Measurements from ENCODE around the gene FAXDC2.
"Not testable (repeated sequence)": the region's sequence is repeated elsewhere in the genome, so short reads cannot be mapped to it uniquely, and the experiment has no call there.

Gene FAXDC2

GRCh38 chr5:154836225-154836624, 14.2 kb downstream of the FAXDC2 start:
- DNase-seq (ENCODE audit: insufficient read length, low spot score) (no peak), FAIRE-seq (no peak)
- TF ChIP-seq PAX5 (IDR thresholded peaks at IDR 0.05; ENCODE audit: insufficient read depth, low read length, severe bottlenecking) (no peak), POLR2AphosphoS5 (IDR thresholded peaks at IDR 0.05; ENCODE audit: low read depth, low read length) (no peak), POLR2A (IDR thresholded peaks at IDR 0.05; ENCODE audit: low read depth, low read length) (no peak), POU2F2 (IDR thresholded peaks at IDR 0.05; ENCODE audit: low read depth, low read length) (no peak), TAF1 (IDR thresholded peaks at IDR 0.05; ENCODE audit: low read depth, low read length) (no peak), SPI1 (IDR thresholded peaks at IDR 0.05; ENCODE audit: low read depth, low read length) (no peak)

DNA sequence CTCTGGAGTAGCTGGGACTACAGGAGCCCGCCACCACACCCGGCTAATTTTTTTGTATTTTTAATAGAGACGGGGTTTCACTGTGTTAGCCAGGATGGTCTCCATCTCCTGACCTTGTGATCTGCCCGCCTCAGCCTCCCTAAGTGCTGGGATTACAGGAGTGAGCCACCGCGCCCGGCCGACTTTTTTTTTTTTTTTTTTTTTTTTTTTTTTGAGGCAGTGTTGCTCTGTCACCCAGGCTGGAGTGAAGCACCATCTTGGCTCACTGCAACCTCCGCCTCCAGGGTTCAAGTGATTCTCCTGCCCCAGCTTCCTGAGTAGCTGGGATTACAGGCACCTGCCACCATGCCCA, 14.7 kb downstream of the FAXDC2 start:
- not testable (repeated sequence) for DNase-seq (ENCODE audit: insufficient read length, low spot score); FAIRE-seq

GRCh38 chr5:154834053-154834452, 16.4 kb downstream of the FAXDC2 start:
- no peak for FAIRE-seq
- TF ChIP-seq POLR2AphosphoS5 (IDR thresholded peaks at IDR 0.05; ENCODE audit: low read depth, low read length) = no peak
- no peak for TF ChIP-seq PAX5 (IDR thresholded peaks at IDR 0.05; ENCODE audit: insufficient read depth, low read length, severe bottlenecking)
- no peak for TF ChIP-seq POLR2A (IDR thresholded peaks at IDR 0.05; ENCODE audit: low read depth, low read length)
- TF ChIP-seq TAF1 (IDR thresholded peaks at IDR 0.05; ENCODE audit: low read depth, low read length) = no peak
- no peak for DNase-seq (ENCODE audit: insufficient read length, low spot score)

DNA sequence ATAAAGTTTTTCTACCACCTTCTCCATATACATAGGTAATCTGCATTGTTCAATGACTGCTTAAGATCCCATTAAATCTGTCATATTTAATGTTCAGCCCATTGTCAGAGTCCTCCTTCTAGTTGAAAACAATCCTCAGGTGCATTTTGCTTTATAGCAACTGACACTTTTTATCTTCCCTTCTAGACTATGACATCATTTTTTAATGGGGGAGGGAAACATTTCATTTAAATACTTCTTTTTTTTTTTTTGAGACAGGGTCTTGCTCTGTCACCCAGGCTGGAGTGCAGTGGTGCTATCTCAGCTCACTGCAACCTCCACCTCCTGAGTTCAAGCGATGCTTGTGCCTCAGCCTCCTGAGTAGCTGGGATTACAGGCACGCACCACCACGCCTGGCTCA, 17.6 kb downstream of the FAXDC2 start:
- DNase-seq (ENCODE audit: insufficient read length, low spot score); FAIRE-seq: not testable (repeated sequence)

DNA sequence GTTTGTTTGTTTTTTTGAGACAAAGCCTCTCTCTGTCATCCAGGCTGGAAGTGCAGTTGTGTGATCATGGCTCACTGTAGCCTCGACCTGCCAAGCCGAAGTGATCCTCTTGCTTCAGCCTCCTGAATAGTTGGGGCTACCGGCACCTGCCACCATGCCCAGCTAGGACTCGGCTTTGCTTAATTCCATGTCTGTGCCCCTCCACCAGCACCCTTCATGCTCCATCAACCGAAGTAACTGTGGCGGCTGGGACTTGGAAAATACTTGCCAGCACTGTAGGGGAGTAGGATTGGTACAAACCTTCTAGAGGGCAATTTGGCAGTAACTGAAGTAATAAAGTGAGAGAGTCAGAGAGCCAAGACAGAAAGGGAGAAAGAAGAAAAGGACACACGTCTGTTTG, 19.0 kb downstream of the FAXDC2 start:
- DNase-seq (ENCODE audit: insufficient read length, low spot score) (no peak), FAIRE-seq (no peak)
- TF ChIP-seq SPI1 (IDR thresholded peaks at IDR 0.05; ENCODE audit: low read depth, low read length) (no peak), POU2F2 (IDR thresholded peaks at IDR 0.05; ENCODE audit: low read depth, low read length) (no peak), POLR2A (IDR thresholded peaks at IDR 0.05; ENCODE audit: low read depth, low read length) (no peak), POLR2AphosphoS5 (IDR thresholded peaks at IDR 0.05; ENCODE audit: low read depth, low read length) (no peak), PAX5 (IDR thresholded peaks at IDR 0.05; ENCODE audit: insufficient read depth, low read length, severe bottlenecking) (no peak), TAF1 (IDR thresholded peaks at IDR 0.05; ENCODE audit: low read depth, low read length) (no peak)

DNA sequence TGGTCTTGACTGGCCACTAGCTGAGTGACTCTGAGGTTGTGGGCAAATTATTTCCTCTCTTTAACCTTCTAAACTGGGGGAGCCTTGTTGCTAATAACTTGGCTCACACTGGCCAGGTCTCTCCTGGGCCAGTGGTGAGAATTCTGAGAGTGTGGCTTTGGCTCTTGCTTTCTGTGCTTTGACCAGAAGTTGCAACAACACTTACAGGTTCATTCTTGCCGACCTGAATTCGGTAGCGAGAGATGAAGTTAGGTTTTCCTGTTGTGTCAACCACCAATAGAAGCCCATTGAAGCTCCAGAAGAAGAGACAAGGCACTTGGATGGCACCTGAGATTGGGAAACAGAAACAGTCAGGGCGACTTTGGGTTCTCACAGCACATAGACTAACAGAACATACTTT, 19.8 kb downstream of the FAXDC2 start:
- DNase-seq (ENCODE audit: insufficient read length, low spot score) (no peak), FAIRE-seq (no peak)
- TF ChIP-seq POLR2A (IDR thresholded peaks at IDR 0.05; ENCODE audit: low read depth, low read length) (no peak), POLR2AphosphoS5 (IDR thresholded peaks at IDR 0.05; ENCODE audit: low read depth, low read length) (no peak), POU2F2 (IDR thresholded peaks at IDR 0.05; ENCODE audit: low read depth, low read length) (no peak), SPI1 (IDR thresholded peaks at IDR 0.05; ENCODE audit: low read depth, low read length) (no peak), PAX5 (IDR thresholded peaks at IDR 0.05; ENCODE audit: insufficient read depth, low read length, severe bottlenecking) (no peak), TAF1 (IDR thresholded peaks at IDR 0.05; ENCODE audit: low read depth, low read length) (no peak)

GRCh38 chr5:154830219-154830595, 20.2 kb downstream of the FAXDC2 start:
- TF ChIP-seq SPI1 (IDR thresholded peaks at IDR 0.05; ENCODE audit: low read depth, low read length) (no peak), POLR2A (IDR thresholded peaks at IDR 0.05; ENCODE audit: low read depth, low read length) (no peak), TAF1 (IDR thresholded peaks at IDR 0.05; ENCODE audit: low read depth, low read length) (no peak), POLR2AphosphoS5 (IDR thresholded peaks at IDR 0.05; ENCODE audit: low read depth, low read length) (no peak), POU2F2 (IDR thresholded peaks at IDR 0.05; ENCODE audit: low read depth, low read length) (no peak), PAX5 (IDR thresholded peaks at IDR 0.05; ENCODE audit: insufficient read depth, low read length, severe bottlenecking) (no peak)
- DNase-seq (ENCODE audit: insufficient read length, low spot score) = no peak
- FAIRE-seq = no peak

DNA sequence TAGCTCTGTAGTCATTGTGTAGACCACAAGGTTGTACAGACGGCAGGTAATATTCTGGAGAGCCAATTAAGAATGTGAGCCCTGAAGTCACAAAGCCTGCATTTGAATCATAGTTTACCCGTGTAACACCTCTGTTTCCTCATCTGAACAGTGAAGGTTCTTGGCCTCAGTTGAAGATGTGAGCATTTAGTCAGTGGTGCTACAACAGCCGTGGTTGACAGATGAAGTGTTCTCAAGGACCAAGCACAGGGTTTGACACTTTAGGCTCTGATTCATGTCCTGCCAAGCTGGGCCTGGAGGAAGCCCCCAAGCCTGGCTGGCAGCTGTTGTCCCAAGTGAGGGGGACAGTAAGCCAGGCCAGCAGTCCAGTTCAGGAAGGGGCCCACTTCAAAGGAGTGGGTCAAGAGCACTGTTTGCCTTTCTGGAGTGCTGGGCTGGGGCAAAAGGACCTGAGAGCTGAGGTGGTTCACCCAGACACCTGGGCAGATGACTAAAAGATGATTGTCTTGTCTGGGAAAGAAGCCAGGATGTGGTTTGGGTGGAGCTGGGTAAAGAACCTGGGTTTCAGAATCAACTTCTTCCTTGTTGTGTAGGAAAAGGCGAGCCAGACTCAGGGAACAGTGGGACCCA, 20.7 kb downstream of the FAXDC2 start:
- no peak for DNase-seq (ENCODE audit: insufficient read length, low spot score)
- FAIRE-seq = no peak
- TF ChIP-seq TAF1 (IDR thresholded peaks at IDR 0.05; ENCODE audit: low read depth, low read length) = no peak
- no peak for TF ChIP-seq POU2F2 (IDR thresholded peaks at IDR 0.05; ENCODE audit: low read depth, low read length)
- TF ChIP-seq PAX5 (IDR thresholded peaks at IDR 0.05; ENCODE audit: insufficient read depth, low read length, severe bottlenecking) = no peak
- no peak for TF ChIP-seq SPI1 (IDR thresholded peaks at IDR 0.05; ENCODE audit: low read depth, low read length)
- no peak for TF ChIP-seq POLR2AphosphoS5 (IDR thresholded peaks at IDR 0.05; ENCODE audit: low read depth, low read length)
- TF ChIP-seq POLR2A (IDR thresholded peaks at IDR 0.05; ENCODE audit: low read depth, low read length) = no peak

- DNase-seq (ENCODE audit: insufficient read length, low spot score) = no peak
- no peak for FAIRE-seq
- TF ChIP-seq POLR2AphosphoS5 (IDR thresholded peaks at IDR 0.05; ENCODE audit: low read depth, low read length) (no peak), POLR2A (IDR thresholded peaks at IDR 0.05; ENCODE audit: low read depth, low read length) (no peak), TAF1 (IDR thresholded peaks at IDR 0.05; ENCODE audit: low read depth, low read length) (no peak), SPI1 (IDR thresholded peaks at IDR 0.05; ENCODE audit: low read depth, low read length) (no peak), POU2F2 (IDR thresholded peaks at IDR 0.05; ENCODE audit: low read depth, low read length) (no peak), PAX5 (IDR thresholded peaks at IDR 0.05; ENCODE audit: insufficient read depth, low read length, severe bottlenecking) (no peak)
These were observed 21.2 kb downstream of the FAXDC2 start for GRCh38 chr5:154829181-154829588.

- DNase-seq (ENCODE audit: insufficient read length, low spot score) (no peak), FAIRE-seq (no peak)
- TF ChIP-seq POLR2A (IDR thresholded peaks at IDR 0.05; ENCODE audit: low read depth, low read length) (no peak), TAF1 (IDR thresholded peaks at IDR 0.05; ENCODE audit: low read depth, low read length) (no peak), POLR2AphosphoS5 (IDR thresholded peaks at IDR 0.05; ENCODE audit: low read depth, low read length) (no peak), POU2F2 (IDR thresholded peaks at IDR 0.05; ENCODE audit: low read depth, low read length) (no peak), SPI1 (IDR thresholded peaks at IDR 0.05; ENCODE audit: low read depth, low read length) (no peak), PAX5 (IDR thresholded peaks at IDR 0.05; ENCODE audit: insufficient read depth, low read length, severe bottlenecking) (no peak)
These were observed 26.3 kb downstream of the FAXDC2 start for GRCh38 chr5:154824070-154824469.
